Hepatocyte (in vitro differentiated cells): Measurements from ENCODE around the gene SYNDIG1. TPM values are rescaled to one million over a fixed set of nuclear protein-coding genes. Genes with fewer than 3 reads are reported as not detected.

Experiments used
- DNase-seq: peaks from one replicate; pipeline ENCODE4 v3.0.0-alpha.2; 2016; ENCODE audit warnings: low spot score
- H2AFZ ChIP-seq: fragments of 200-600 bp; sonication (generic); 2 replicates; pipeline ENCODE4 v1.6.0; 2016; ENCODE audit warnings: antibody characterized with exemption, mild to moderate bottlenecking
- H3K27ac ChIP-seq: fragments of 200-600 bp; sonication (generic); 2 replicates; pipeline ENCODE4 v1.5.1; 2016; ENCODE audit warnings: mild to moderate bottlenecking
- H3K27me3 ChIP-seq: fragments of 200-600 bp; sonication (generic); 2 replicates; pipeline ENCODE4 v1.6.1; 2016
- H3K36me3 ChIP-seq: fragments of 200-600 bp; sonication (generic); replicated peaks from 2 replicates; pipeline ENCODE4 v1.5.1; 2016; ENCODE audit warnings: low read depth; ENCODE audit not compliant: insufficient read depth
- H3K4me1 ChIP-seq: fragments of 200-600 bp; sonication (generic); 2 replicates; pipeline ENCODE4 v1.5.1; 2016; ENCODE audit warnings: mild to moderate bottlenecking, moderate library complexity; ENCODE audit not compliant: insufficient read depth
- H3K4me2 ChIP-seq: fragments of 200-600 bp; sonication (generic); 2 replicates; pipeline ENCODE4 v1.6.0; 2016
- H3K4me3 ChIP-seq: fragments of 200-600 bp; sonication (generic); 2 replicates; pipeline ENCODE4 v1.5.1; 2016; ENCODE audit warnings: mild to moderate bottlenecking
- H3K79me2 ChIP-seq: fragments of 200-600 bp; sonication (generic); 2 replicates; pipeline ENCODE4 v1.6.0; 2017; ENCODE audit warnings: mild to moderate bottlenecking
- H3K9me2 ChIP-seq: fragments of 200-600 bp; sonication (generic); replicated peaks from 2 replicates; pipeline ENCODE4 v1.6.0; 2017; ENCODE audit warnings: mild to moderate bottlenecking; ENCODE audit not compliant: insufficient read depth
- H3K9me3 ChIP-seq: fragments of 200-600 bp; sonication (generic); 2 replicates; pipeline ENCODE4 v1.5.1; 2016; ENCODE audit warnings: low read depth, mild to moderate bottlenecking
- H4K20me1 ChIP-seq: fragments of 200-600 bp; sonication (generic); 2 replicates; pipeline ENCODE4 v1.6.0; 2016; ENCODE audit warnings: mild to moderate bottlenecking; ENCODE audit not compliant: insufficient read depth, poor library complexity, severe bottlenecking
- EZH2 ChIP-seq: fragments of 200-600 bp; sonication (generic); IDR thresholded peaks from 2 replicates; pipeline ENCODE4 v1.6.1; 2016; ENCODE audit warnings: antibody characterized with exemption, mild to moderate bottlenecking, borderline replicate concordance
- EZH2phosphoT487 ChIP-seq: fragments of 200-600 bp; sonication (generic); IDR thresholded peaks from one replicate; pipeline ENCODE4 v1.6.1; 2018; ENCODE audit warnings: antibody characterized with exemption, mild to moderate bottlenecking, low read depth, moderate library complexity; ENCODE audit not compliant: unreplicated experiment, severe bottlenecking
- WGBS: methylation state at CpG from one replicate; pipeline ENCODE4 v1.1.6; 2016; ENCODE audit warnings: low lambda C conversion rate; ENCODE audit errors: missing lambda C conversion rate; 5-methylcytosine and 5-hydroxymethylcytosine counted together
- polyA plus RNA-seq: library from polyadenylated mRNA; unstranded; fragments of >200 nt; fragmentation: Nextera tagmentation; extraction: Ambion mirVana; gene quantifications from 2 replicates; pipeline ENCODE4 v1.2.1, GENCODE V29; 2016
- total RNA-seq: library from RNA; depleted of rRNA; stranded (reverse); fragments of >200 nt; gene quantifications from 2 replicates; pipeline ENCODE4 v1.2.3, GENCODE V29; 2014
- TF ChIP-seq, protein P1 (sequence below): fragments of 200-600 bp; sonication (generic); IDR thresholded peaks from 2 replicates; pipeline ENCODE4 v1.5.1; 2016; ENCODE audit warnings: antibody characterized with exemption, mild to moderate bottlenecking; ENCODE audit not compliant: poor library complexity

Gene SYNDIG1
- total and polyA plus RNA-seq, 2 experiments from 2014 or later, result 1.5 to 2.3 TPM

DNA sequence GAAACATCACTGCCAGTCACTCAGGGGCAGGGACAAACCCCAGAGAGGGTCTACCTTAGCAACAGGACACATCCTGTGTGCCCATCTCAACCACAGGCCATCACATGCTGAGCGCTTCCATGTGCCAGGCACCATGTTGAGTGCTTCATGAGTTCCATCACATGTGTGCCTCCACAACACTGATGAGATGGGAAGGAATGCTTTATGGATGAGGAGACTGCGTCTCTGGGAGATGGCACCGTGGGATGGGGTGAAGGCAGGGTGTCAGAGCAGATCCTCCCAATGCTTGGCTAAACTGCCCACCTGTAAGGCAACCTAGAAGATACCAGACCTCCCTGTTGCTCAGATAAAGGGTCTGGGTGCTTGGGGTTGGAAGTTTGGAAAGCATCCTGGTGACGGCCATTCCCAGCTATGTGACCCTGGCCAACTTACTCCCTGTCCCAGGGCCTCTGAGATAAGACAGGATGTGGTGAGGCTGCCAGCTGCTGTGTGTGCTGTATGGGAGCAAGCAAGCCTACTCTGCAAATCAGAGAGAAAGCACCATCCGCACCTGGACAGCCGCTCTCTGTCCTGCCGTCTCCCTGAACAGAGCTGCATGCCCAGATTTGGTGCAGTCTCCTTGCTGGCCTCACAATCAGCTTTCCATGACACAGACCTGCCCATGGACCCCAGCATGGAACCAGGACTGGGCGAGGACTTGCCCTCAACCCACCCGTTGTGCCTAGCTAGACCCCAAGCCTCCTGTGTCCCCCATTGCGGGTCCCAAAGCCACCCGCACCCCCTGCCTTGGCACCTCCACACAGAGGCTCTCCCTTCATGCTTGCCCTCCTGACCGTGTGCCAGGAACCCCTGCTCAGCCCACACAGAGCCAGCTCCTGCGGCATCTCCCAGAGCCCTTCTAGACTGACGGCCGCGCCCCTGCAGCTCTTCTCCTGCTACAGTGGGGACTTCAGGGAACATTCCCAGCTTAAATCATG, 143.7 kb downstream of the SYNDIG1 start:
- Histone ChIP-seq H3K36me3 (no peaks in the 10 kb centered on the region), H3K27ac (no peak overlapping the region), H3K4me1 (no peaks in the 10 kb centered on the region), H3K79me2 (no peaks in the 10 kb centered on the region), H3K4me3 (no peak overlapping the region), H3K9me2 (no peaks in the 10 kb centered on the region), H2AFZ (no peak overlapping the region), H3K9me3 (no peaks in the 10 kb centered on the region), H3K27me3 (no peaks in the 10 kb centered on the region), H3K4me2 (no peak overlapping the region), H4K20me1 (no peaks in the 10 kb centered on the region)
- DNase-seq, result no peak
- TF ChIP-seq EZH2phosphoT487 (no peak), EZH2 (no peak)
- TF ChIP-seq, protein P1, sequence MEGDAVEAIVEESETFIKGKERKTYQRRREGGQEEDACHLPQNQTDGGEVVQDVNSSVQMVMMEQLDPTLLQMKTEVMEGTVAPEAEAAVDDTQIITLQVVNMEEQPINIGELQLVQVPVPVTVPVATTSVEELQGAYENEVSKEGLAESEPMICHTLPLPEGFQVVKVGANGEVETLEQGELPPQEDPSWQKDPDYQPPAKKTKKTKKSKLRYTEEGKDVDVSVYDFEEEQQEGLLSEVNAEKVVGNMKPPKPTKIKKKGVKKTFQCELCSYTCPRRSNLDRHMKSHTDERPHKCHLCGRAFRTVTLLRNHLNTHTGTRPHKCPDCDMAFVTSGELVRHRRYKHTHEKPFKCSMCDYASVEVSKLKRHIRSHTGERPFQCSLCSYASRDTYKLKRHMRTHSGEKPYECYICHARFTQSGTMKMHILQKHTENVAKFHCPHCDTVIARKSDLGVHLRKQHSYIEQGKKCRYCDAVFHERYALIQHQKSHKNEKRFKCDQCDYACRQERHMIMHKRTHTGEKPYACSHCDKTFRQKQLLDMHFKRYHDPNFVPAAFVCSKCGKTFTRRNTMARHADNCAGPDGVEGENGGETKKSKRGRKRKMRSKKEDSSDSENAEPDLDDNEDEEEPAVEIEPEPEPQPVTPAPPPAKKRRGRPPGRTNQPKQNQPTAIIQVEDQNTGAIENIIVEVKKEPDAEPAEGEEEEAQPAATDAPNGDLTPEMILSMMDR, result no peak
- 88% methylated on average over 16 of the region's 16 CpGs for WGBS

DNA sequence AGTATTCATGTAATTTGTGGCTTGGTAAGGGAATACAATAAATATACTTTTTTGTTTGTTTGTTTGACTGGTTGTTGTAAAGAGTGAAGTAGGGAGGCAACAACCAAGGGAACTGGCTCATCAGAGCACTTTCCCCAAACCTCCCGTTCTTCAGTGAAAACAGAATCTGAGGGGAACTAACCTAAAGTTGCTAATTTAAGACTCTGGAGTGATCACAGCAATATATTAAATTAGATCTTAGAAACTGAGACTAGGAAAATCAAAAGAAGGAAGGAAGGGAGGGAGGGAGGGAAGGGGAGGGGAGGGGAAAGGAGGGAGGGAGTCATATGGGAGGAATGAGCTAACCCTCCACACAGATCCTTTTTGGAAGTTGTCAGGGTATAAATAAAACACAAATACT, 144.9 kb downstream of the SYNDIG1 start:
- H3K27ac ChIP-seq, result no peak overlapping the region
- no peak overlapping the region for H3K4me3 ChIP-seq
- no peaks in the 10 kb centered on the region for H3K27me3 ChIP-seq
- H3K36me3 ChIP-seq, result no peaks in the 10 kb centered on the region
- H3K9me3 ChIP-seq, result no peaks in the 10 kb centered on the region
- no peaks in the 10 kb centered on the region for H3K79me2 ChIP-seq
- no peaks in the 10 kb centered on the region for H3K4me1 ChIP-seq
- WGBS, result 95% methylated on average over 1 of the region's 1 CpG
- no peak overlapping the region for H2AFZ ChIP-seq
- DNase-seq, result no peak
- no peak overlapping the region for H3K4me2 ChIP-seq
- TF ChIP-seq EZH2 (no peak), EZH2phosphoT487 (no peak)
- TF ChIP-seq, protein P1, result no peak
- H4K20me1 ChIP-seq, result no peaks in the 10 kb centered on the region
- no peaks in the 10 kb centered on the region for H3K9me2 ChIP-seq

DNA sequence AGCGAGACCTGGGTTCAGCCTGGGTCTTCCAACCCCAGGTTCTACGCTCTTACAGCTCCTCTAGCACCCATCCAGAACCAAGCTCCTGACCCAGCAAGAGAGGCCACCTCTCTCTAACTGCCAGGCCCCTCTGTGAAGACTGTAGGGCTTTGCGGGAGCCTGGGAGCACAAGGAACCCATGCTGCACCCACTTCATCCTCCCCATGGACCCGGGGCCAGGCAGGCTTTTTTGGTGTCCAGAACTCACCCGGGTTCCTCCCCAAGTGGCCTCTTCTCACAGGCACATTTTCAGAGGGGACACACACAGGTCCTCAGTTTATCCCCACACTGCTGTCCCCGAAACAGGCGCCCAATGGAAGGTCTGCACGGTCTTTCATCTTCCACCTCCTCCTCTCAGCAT, 145.9 kb downstream of the SYNDIG1 start:
- WGBS, result 93% methylated on average over 8 of the region's 8 CpGs
- Histone ChIP-seq H4K20me1 (no peaks in the 10 kb centered on the region), H3K79me2 (no peaks in the 10 kb centered on the region), H3K36me3 (no peaks in the 10 kb centered on the region), H3K4me1 (no peaks in the 10 kb centered on the region), H3K27me3 (no peaks in the 10 kb centered on the region), H2AFZ (no peak overlapping the region), H3K4me2 (no peak overlapping the region), H3K4me3 (no peak overlapping the region), H3K27ac (no peak overlapping the region), H3K9me2 (no peaks in the 10 kb centered on the region), H3K9me3 (no peaks in the 10 kb centered on the region)
- TF ChIP-seq EZH2phosphoT487, result no peak
- no peak for TF ChIP-seq EZH2
- TF ChIP-seq, protein P1, result no peak
- no peak for DNase-seq
